CD4-positive, CD25-positive, alpha-beta regulatory T cell (primary cell): Measurements from ENCODE around the gene GSX2. TPM values are rescaled to one million over a fixed set of nuclear protein-coding genes. Genes with fewer than 3 reads are reported as not detected.

Experiments
- ATAC-seq, 2 donors: fragments of 150-1000 bp; cut with Tn5 transposase; one replicate each; pipeline ENCODE4 v1.10.0; 2021; ENCODE audit warnings: low read depth in 2 of 2, moderate number of reproducible peaks in 2 of 2, moderate library complexity in 1 of 2
- DNase-seq, 3 donors: peaks; one replicate each; pipeline versions ENCODE4 v3.0.0 to v3.0.0-alpha.2; 2012 to 2022; ENCODE audit warnings: mixed read lengths in 1 of 3
- H3K27ac ChIP-seq: one replicate; pipeline ENCODE4 v1.7.0; 2013; ENCODE audit warnings: mild to moderate bottlenecking, low read length; ENCODE audit not compliant: insufficient read depth, poor library complexity, severe bottlenecking
- H3K27me3 ChIP-seq: one replicate; pipeline ENCODE4 v1.7.0; 2013; ENCODE audit warnings: low read length; ENCODE audit not compliant: control insufficient read depth, insufficient read depth
- H3K36me3 ChIP-seq: one replicate; pipeline ENCODE4 v1.7.0; 2013; ENCODE audit warnings: mild to moderate bottlenecking, low read length, moderate library complexity; ENCODE audit not compliant: control insufficient read depth, insufficient read depth
- H3K4me1 ChIP-seq: 2 replicates; pipeline ENCODE4 v1.7.0; 2013; ENCODE audit warnings: mild to moderate bottlenecking, low read length; ENCODE audit not compliant: insufficient read depth, control insufficient read depth, poor library complexity, severe bottlenecking
- H3K4me3 ChIP-seq: one replicate; pipeline ENCODE4 v1.7.0; 2013; ENCODE audit warnings: low read depth, mild to moderate bottlenecking, low read length, moderate library complexity
- H3K9me3 ChIP-seq, 2 experiments: 1 replicate in 1 of 2; 2 replicates in 1 of 2; pipeline ENCODE4 v1.7.0; 2013; ENCODE audit warnings: low read length in 2 of 2, mild to moderate bottlenecking in 1 of 2, moderate library complexity in 1 of 2; ENCODE audit not compliant: control insufficient read depth in 2 of 2
- H3K27ac Mint-ChIP-seq, 3 donors: one replicate each; pipeline ENCODE4 v1.8.0; 2020 to 2022; ENCODE audit warnings: mild to moderate bottlenecking in 3 of 3, mixed read lengths in 3 of 3, moderate library complexity in 2 of 3
- H3K27me3 Mint-ChIP-seq: one replicate; pipeline ENCODE4 v1.8.0; 2022; ENCODE audit warnings: mild to moderate bottlenecking, mixed read lengths
- H3K36me3 Mint-ChIP-seq: one replicate; pipeline ENCODE4 v1.8.0; 2020; ENCODE audit warnings: mixed read lengths
- H3K4me1 Mint-ChIP-seq, 4 donors: one replicate each; pipeline ENCODE4 v1.8.0; 2020 to 2022; ENCODE audit warnings: mixed read lengths in 4 of 4, mild to moderate bottlenecking in 1 of 4
- H3K4me3 Mint-ChIP-seq, 4 donors: one replicate each; pipeline ENCODE4 v1.8.0; 2020 to 2022; ENCODE audit warnings: mild to moderate bottlenecking in 4 of 4, mixed read lengths in 4 of 4, moderate library complexity in 3 of 4
- H3K9me3 Mint-ChIP-seq, 7 donors: one replicate each; pipeline ENCODE4 v1.8.0; 2020 to 2022; ENCODE audit warnings: mixed read lengths in 7 of 7, mild to moderate bottlenecking in 3 of 7, moderate library complexity in 2 of 7
- polyA plus RNA-seq, 4 donors: library from polyadenylated mRNA; unstranded; fragments of 300-500 nt; fragmentation: Illumina TruSeq; gene quantifications; one replicate each; pipeline ENCODE4 v1.2.3, GENCODE V29; 2021
- total RNA-seq: library from RNA; stranded (reverse); gene quantifications from one replicate; pipeline ENCODE4 v1.2.3, GENCODE V29; 2022

Gene GSX2
- total and polyA plus RNA-seq, 5 donors from 2014 or later, result not detected

DNA sequence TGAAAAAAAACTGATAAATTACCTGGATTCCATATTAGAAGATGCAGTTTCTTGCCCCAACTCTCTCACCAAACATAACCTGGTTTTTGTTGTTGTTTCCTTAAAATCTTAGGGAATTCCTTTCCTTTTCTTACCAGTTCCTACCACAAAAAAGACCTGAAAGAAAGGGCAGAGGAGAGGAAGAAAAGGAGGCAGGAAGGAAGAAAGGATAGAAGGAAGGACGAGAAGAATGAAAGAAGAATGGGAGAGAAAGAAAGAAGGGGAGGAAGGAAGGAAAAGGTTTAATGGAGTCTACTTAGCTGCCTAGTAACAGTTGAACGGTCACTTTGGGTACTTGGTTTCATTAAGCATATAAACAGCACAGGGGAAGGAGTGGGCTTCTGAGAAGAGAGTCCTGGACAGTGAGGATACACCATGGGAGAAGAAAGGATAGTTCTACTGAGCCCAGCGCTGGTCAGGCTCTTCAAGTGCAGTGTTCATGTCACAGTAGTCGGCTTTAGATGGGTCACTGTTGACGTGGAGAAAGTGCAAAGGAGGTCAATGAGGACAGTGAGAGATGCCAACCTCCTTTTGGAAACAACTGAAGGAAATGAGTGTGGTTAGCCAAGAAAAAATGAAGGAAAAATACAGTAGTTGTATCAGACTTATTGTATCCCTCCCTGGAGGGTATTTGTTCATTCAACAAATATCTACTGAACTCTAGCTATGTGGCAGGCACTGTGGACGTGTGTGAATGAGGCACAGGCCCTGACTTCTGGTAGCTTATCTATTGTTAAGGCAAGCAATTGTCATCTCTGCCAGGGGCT, 34.5 kb upstream of the GSX2 start:
- no peaks in the 10 kb centered on the region for H3K36me3 Mint-ChIP-seq
- H3K27ac Mint-ChIP-seq, result peak overlapping the region; percentile 52 to 97 (median 96)
- Histone ChIP-seq H3K27ac (peak overlapping the region; percentile 75), H3K9me3 (no peaks in the 10 kb centered on the region), H3K4me1 (peaks cover 33% of the 10 kb centered on the region), H3K36me3 (no peaks in the 10 kb centered on the region), H3K4me3 (peak overlapping the region; percentile 92), H3K27me3 (peaks cover 4% of the 10 kb centered on the region)
- H3K27me3 Mint-ChIP-seq, result peaks cover 14% of the 10 kb centered on the region
- H3K4me1 Mint-ChIP-seq, result peaks cover 26 to 36% (median 29%) of the 10 kb centered on the region in 4 donors
- ATAC-seq (no peak), DNase-seq (peak in 1 of 3 donors; percentile 8)
- peak overlapping the region; percentile 86 to 93 (median 89) for H3K4me3 Mint-ChIP-seq
- no peaks in the 10 kb centered on the region for H3K9me3 Mint-ChIP-seq

DNA sequence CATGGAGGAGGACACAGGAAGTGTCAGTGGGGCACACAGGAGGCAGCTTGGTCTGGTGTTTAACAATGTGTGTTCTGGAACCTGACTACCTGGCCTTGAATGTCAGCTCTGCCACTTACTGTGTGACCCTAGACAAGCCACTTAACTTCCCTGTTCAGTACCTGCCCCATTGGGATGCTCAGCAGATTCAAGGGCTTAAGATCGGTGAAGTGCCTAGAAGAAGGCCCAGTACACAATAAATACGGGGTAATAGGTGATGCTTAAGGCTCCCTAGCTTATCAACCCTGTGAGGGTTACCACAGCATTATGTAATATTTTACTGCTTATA, 33.9 kb upstream of the GSX2 start:
- H3K27me3 ChIP-seq, result peaks cover 4% of the 10 kb centered on the region
- DNase-seq (no peak), ATAC-seq (no peak)
- peaks cover 28% of the 10 kb centered on the region for H3K4me1 ChIP-seq
- no peak overlapping the region for H3K27ac ChIP-seq
- Mint-ChIP-seq H3K27me3 (peaks cover 16% of the 10 kb centered on the region), H3K27ac (peak overlapping the region in 2 of 3 donors; percentile 52 to 96), H3K9me3 (no peaks in the 10 kb centered on the region), H3K4me1 (peaks cover 23 to 32% (median 26%) of the 10 kb centered on the region in 4 donors), H3K4me3 (peak overlapping the region; percentile 86 to 93 (median 89)), H3K36me3 (no peaks in the 10 kb centered on the region)
- H3K9me3 ChIP-seq, result no peaks in the 10 kb centered on the region
- no peak overlapping the region for H3K4me3 ChIP-seq
- H3K36me3 ChIP-seq, result no peaks in the 10 kb centered on the region

DNA sequence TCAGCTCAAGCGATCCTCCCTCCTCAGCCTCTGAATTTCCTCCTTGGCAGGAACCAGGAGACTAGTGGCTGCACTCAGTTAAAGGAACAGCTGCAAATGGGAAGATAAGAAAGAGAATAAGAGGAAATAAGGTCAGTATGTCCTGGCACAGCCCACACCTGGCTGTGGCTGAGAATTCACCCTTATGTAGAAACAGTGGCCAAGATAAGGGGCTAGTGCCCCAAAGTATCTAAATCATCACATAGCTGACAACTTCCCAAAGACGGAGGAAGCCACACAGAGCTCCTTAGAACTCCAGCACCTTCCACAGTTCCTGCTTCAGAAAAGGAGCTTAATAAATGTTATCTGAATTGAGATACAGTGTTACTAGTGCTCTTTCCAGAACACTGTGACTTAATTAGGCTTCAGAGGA, 33.2 kb upstream of the GSX2 start:
- DNase-seq, result no peak
- no peaks in the 10 kb centered on the region for H3K36me3 Mint-ChIP-seq
- Histone ChIP-seq H3K27me3 (peaks cover 4% of the 10 kb centered on the region), H3K27ac (no peak overlapping the region), H3K4me1 (peaks cover 21% of the 10 kb centered on the region), H3K9me3 (no peaks in the 10 kb centered on the region), H3K4me3 (no peak overlapping the region), H3K36me3 (no peaks in the 10 kb centered on the region)
- H3K27me3 Mint-ChIP-seq, result peaks cover 18% of the 10 kb centered on the region
- no peak overlapping the region for H3K4me3 Mint-ChIP-seq
- peaks cover 17 to 25% (median 19%) of the 10 kb centered on the region in 4 donors for H3K4me1 Mint-ChIP-seq
- no peaks in the 10 kb centered on the region for H3K9me3 Mint-ChIP-seq
- ATAC-seq, result no peak
- peak overlapping the region in 1 of 3 donors; percentile 52 for H3K27ac Mint-ChIP-seq

DNA sequence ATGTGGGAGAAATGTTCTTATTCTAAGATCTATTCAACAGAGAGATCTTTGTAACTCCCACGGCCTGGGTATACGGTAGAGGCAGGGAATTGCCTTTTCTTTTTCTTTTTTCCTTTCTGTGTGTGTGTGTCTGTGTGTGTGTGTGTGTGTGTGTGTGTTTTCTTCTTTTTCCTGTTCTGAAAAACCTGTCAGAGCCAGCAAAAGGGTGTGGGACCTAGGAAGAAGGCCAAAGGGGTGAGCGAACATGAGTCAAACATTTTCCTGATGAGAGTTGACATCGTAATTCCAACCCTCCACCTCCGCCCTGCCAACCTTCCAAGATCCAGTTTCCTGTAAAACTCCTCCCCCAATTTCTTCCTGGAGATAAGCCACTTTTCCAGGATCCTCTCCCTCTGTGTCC, 32.8 kb upstream of the GSX2 start:
- peaks cover 16% of the 10 kb centered on the region for H3K4me1 ChIP-seq
- H3K27ac ChIP-seq, result no peak overlapping the region
- Mint-ChIP-seq H3K9me3 (no peaks in the 10 kb centered on the region), H3K27me3 (peaks cover 18% of the 10 kb centered on the region), H3K4me1 (peaks cover 13 to 22% (median 16%) of the 10 kb centered on the region in 4 donors), H3K36me3 (no peaks in the 10 kb centered on the region), H3K27ac (no peak overlapping the region), H3K4me3 (peak overlapping the region in 2 of 4 donors; percentile 79 to 81)
- H3K4me3 ChIP-seq, result no peak overlapping the region
- ATAC-seq, result no peak
- no peaks in the 10 kb centered on the region for H3K36me3 ChIP-seq
- no peaks in the 10 kb centered on the region for H3K9me3 ChIP-seq
- no peak for DNase-seq
- H3K27me3 ChIP-seq, result peaks cover 4% of the 10 kb centered on the region

DNA sequence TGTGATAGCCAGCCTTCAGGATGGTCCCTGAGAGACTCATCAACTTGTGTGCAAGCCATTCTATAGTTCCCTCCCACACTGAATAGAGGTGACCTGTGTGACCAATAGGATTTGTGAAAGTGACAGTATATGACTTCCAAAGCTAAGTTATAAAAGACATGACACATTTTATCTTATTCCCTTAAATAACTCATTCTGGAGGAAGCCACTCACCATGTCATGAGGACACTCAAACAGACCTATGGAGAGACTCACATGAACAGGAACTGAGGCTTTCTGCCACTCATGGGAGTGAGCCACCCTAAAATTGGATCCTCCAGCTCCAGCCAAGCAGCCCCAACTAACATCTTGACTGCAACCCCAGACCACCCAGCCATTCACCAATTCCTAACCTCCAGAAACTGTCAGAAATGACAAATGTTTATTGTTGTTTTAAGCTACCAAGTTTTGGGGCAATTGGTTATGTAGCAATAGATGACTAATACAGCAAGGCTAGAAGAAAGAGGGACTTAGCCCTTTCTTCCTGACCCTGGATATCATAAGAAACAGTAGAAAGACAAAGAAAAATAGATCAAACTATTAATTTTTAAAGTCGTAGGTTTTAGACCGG, 26.6 kb upstream of the GSX2 start:
- no peak overlapping the region for H3K4me3 ChIP-seq
- no peak overlapping the region for H3K27ac Mint-ChIP-seq
- ATAC-seq, result no peak
- peaks cover 13% of the 10 kb centered on the region for H3K27me3 ChIP-seq
- H3K4me3 Mint-ChIP-seq, result no peak overlapping the region
- no peaks in the 10 kb centered on the region for H3K36me3 ChIP-seq
- H3K36me3 Mint-ChIP-seq, result no peaks in the 10 kb centered on the region
- peaks cover 0 to 2% (median 0%) of the 10 kb centered on the region in 7 donors for H3K9me3 Mint-ChIP-seq
- H3K9me3 ChIP-seq, result no peaks in the 10 kb centered on the region
- H3K27ac ChIP-seq, result no peak overlapping the region
- H3K27me3 Mint-ChIP-seq, result peaks cover 31% of the 10 kb centered on the region
- no peaks in the 10 kb centered on the region for H3K4me1 ChIP-seq
- no peak for DNase-seq
- no peaks in the 10 kb centered on the region for H3K4me1 Mint-ChIP-seq

DNA sequence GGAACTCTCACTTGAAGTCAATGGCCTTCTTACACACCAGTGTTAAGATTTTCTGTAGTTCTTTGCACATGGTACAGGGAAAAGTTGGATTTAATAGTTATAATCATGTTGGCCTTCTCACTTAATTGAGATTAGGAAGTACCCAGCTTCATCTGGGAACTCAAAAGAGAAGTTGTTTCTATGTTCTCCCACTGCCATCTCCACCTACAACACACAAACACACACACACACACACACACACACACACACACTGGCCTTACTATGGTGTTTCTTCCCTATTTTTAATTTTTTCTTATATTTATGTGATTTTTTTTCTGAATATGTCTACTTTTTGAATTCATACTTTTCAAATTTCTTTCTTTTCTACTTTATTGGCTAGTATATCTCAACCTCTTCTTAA, 25.6 kb upstream of the GSX2 start:
- Histone ChIP-seq H3K9me3 (no peaks in the 10 kb centered on the region), H3K36me3 (no peaks in the 10 kb centered on the region), H3K4me1 (no peaks in the 10 kb centered on the region), H3K27ac (no peak overlapping the region), H3K27me3 (peaks cover 11% of the 10 kb centered on the region), H3K4me3 (no peak overlapping the region)
- peaks cover 0 to 2% (median 0%) of the 10 kb centered on the region in 7 donors for H3K9me3 Mint-ChIP-seq
- H3K27me3 Mint-ChIP-seq, result peaks cover 27% of the 10 kb centered on the region
- H3K4me3 Mint-ChIP-seq, result no peak overlapping the region
- no peak for DNase-seq
- H3K36me3 Mint-ChIP-seq, result no peaks in the 10 kb centered on the region
- H3K27ac Mint-ChIP-seq, result no peak overlapping the region
- no peak for ATAC-seq
- H3K4me1 Mint-ChIP-seq, result no peaks in the 10 kb centered on the region

DNA sequence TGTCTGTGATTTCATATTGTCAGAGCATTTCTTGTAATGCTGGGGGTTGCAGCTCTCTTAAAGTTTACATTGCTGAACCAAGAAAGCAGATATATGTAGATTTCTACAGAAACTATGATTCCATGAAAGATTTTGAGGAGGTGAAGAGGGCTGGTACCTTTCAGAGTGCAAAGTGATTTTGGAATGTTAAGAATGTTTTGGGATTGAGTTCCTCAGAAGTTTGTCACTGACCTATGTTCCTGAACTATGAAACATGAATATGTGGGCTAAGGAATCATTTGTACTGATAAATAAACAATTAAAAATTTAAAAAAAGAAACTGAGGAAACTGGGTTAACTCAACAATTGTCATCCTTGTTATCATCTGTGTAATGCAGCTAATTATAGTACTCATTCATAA, 23.3 kb upstream of the GSX2 start:
- Mint-ChIP-seq H3K36me3 (no peaks in the 10 kb centered on the region), H3K4me1 (no peaks in the 10 kb centered on the region), H3K27me3 (peaks cover 35% of the 10 kb centered on the region), H3K9me3 (peaks cover 0 to 2% (median 0%) of the 10 kb centered on the region in 7 donors), H3K27ac (no peak overlapping the region), H3K4me3 (no peak overlapping the region)
- DNase-seq (no peak), ATAC-seq (no peak)
- Histone ChIP-seq H3K36me3 (no peaks in the 10 kb centered on the region), H3K9me3 (no peaks in the 10 kb centered on the region), H3K4me1 (no peaks in the 10 kb centered on the region), H3K27me3 (peaks cover 11% of the 10 kb centered on the region), H3K27ac (no peak overlapping the region), H3K4me3 (no peak overlapping the region)
